SK-N-SH treated with all-trans-retinoic acid at 6 μM for 48 hours (cell line): ENCODE measurements around the gene ERI3.

Source experiments
- ARNTL ChIP-seq: fragments of 450-650 bp; formaldehyde crosslinking; IDR thresholded peaks from 2 replicates; pipeline ENCODE4 v1.5.0; 2020; ENCODE audit warnings: low read depth, mild to moderate bottlenecking, moderate library complexity, borderline replicate concordance
- BACH2 ChIP-seq: fragments of 250-450 bp; sonication (Bioruptor Pico); IDR thresholded peaks from 2 replicates; pipeline ENCODE4 v1.9.0; 2021; ENCODE audit warnings: mild to moderate bottlenecking, borderline replicate concordance
- CSDC2 ChIP-seq: fragments of 250-450 bp; sonication (Bioruptor Pico); IDR thresholded peaks from 2 replicates; pipeline ENCODE4 v1.5.0; 2020; ENCODE audit warnings: mild to moderate bottlenecking, moderate library complexity
- ESRRG ChIP-seq: fragments of 250-450 bp; sonication (Bioruptor Pico); IDR thresholded peaks from 2 replicates; pipeline ENCODE4 v1.6.1; 2021; ENCODE audit warnings: mild to moderate bottlenecking
- ISL1 ChIP-seq: fragments of 250-450 bp; sonication (Bioruptor Pico); IDR thresholded peaks from 2 replicates; pipeline ENCODE4 v2.1.2; 2022; ENCODE audit warnings: mild to moderate bottlenecking, moderate library complexity
- OSR1 ChIP-seq: fragments of 250-450 bp; sonication (Bioruptor Pico); IDR thresholded peaks from 2 replicates; pipeline ENCODE4 v1.8.0; 2022; ENCODE audit warnings: moderate library complexity, mild to moderate bottlenecking, inconsistent platforms
- PATZ1 ChIP-seq: fragments of 250-450 bp; sonication (Bioruptor Pico); IDR thresholded peaks from 2 replicates; pipeline ENCODE4 v1.8.0; 2020; ENCODE audit warnings: mild to moderate bottlenecking, moderate library complexity, borderline replicate concordance
- RARB ChIP-seq: fragments of 250-450 bp; sonication (Bioruptor Pico); IDR thresholded peaks from 2 replicates; pipeline ENCODE4 v1.8.0; 2021; ENCODE audit warnings: mild to moderate bottlenecking, moderate library complexity
- ZC3H10 ChIP-seq: fragments of 250-450 bp; sonication (Bioruptor Pico); IDR thresholded peaks from 2 replicates; pipeline ENCODE4 v1.5.1; 2021; ENCODE audit warnings: mild to moderate bottlenecking, moderate library complexity
- ZFP3 ChIP-seq: fragments of 250-450 bp; sonication (Bioruptor Pico); IDR thresholded peaks from 2 replicates; pipeline ENCODE4 v1.5.0; 2020; ENCODE audit warnings: mild to moderate bottlenecking, moderate library complexity
- ZFP30 ChIP-seq: fragments of 450-650 bp; formaldehyde crosslinking; IDR thresholded peaks from 2 replicates; pipeline ENCODE4 v1.5.0; 2022; ENCODE audit warnings: mild to moderate bottlenecking, moderate library complexity
- ZNF70 ChIP-seq: fragments of 450-650 bp; formaldehyde crosslinking; IDR thresholded peaks from 2 replicates; pipeline ENCODE4 v1.5.0; 2020; ENCODE audit warnings: mild to moderate bottlenecking, moderate library complexity
- ZNF8 ChIP-seq: fragments of 450-650 bp; formaldehyde crosslinking; IDR thresholded peaks from 2 replicates; pipeline ENCODE4 v1.5.0; 2020; ENCODE audit warnings: mild to moderate bottlenecking, moderate library complexity
- TF ChIP-seq, protein P1 (sequence below): fragments of 250-450 bp; sonication (Bioruptor Pico); IDR thresholded peaks from 2 replicates; pipeline ENCODE4 v1.5.0; 2020; ENCODE audit warnings: mild to moderate bottlenecking, moderate library complexity

DNA sequence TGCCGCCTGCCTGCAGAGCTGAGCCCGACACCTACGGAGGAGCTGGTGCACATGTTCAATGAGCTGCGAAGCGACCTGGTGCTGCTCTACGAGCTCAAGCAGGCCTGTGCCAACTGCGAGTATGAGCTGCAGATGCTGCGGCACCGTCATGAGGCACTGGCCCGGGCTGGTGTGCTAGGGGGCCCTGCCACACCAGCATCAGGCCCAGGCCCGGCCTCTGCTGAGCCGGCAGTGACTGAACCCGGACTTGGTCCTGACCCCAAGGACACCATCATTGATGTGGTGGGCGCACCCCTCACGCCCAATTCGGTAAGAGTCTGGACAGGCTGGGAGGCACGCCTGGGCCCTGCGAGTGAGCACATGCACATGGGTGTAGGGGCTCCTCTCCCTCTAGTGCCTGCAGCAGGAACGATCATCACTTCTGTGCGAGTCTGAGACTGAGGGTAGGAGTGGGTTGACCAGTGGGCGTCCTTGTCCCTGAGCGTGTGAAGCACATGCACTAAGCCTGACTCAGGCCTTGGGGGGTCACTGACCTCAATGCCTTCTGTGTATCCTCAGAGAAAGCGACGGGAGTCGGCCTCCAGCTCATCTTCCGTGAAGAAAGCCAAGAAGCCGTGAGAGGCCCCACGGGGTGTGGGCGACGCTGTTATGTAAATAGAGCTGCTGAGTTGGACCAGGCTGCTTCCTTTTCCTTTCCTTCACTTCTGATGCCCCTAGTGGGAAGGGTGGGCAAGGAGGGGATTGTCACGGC, 134.9 kb downstream of the ERI3 start:
- TF ChIP-seq BACH2 = no peak
- TF ChIP-seq ESRRG (CRISPR knock-in tag) = no peak
- TF ChIP-seq ZC3H10 (CRISPR knock-in tag) = no peak
- TF ChIP-seq RARB = no peak
- TF ChIP-seq ISL1 (CRISPR knock-in tag) = no peak
- TF ChIP-seq ZNF8 = no peak
- no peak for TF ChIP-seq ARNTL (CRISPR knock-in tag)
- TF ChIP-seq ZNF70 (CRISPR knock-in tag) = no peak
- no peak for TF ChIP-seq ZFP3 (CRISPR knock-in tag)
- no peak for TF ChIP-seq CSDC2 (CRISPR knock-in tag)
- TF ChIP-seq ZFP30 (CRISPR knock-in tag) = no peak
- no peak for TF ChIP-seq PATZ1
- TF ChIP-seq OSR1 (CRISPR knock-in tag) = no peak
- TF ChIP-seq, protein P1, sequence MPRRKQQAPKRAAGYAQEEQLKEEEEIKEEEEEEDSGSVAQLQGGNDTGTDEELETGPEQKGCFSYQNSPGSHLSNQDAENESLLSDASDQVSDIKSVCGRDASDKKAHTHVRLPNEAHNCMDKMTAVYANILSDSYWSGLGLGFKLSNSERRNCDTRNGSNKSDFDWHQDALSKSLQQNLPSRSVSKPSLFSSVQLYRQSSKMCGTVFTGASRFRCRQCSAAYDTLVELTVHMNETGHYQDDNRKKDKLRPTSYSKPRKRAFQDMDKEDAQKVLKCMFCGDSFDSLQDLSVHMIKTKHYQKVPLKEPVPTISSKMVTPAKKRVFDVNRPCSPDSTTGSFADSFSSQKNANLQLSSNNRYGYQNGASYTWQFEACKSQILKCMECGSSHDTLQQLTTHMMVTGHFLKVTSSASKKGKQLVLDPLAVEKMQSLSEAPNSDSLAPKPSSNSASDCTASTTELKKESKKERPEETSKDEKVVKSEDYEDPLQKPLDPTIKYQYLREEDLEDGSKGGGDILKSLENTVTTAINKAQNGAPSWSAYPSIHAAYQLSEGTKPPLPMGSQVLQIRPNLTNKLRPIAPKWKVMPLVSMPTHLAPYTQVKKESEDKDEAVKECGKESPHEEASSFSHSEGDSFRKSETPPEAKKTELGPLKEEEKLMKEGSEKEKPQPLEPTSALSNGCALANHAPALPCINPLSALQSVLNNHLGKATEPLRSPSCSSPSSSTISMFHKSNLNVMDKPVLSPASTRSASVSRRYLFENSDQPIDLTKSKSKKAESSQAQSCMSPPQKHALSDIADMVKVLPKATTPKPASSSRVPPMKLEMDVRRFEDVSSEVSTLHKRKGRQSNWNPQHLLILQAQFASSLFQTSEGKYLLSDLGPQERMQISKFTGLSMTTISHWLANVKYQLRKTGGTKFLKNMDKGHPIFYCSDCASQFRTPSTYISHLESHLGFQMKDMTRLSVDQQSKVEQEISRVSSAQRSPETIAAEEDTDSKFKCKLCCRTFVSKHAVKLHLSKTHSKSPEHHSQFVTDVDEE = no peak
